Esophagus squamous epithelium (tissue), 4 donors: ENCODE measurements around the gene NEK7.

ENCODE experiments used
- CTCF ChIP-seq, 6 experiments: fragments of 450-650 bp in 4 of 6; fragments of 200-600 bp in 2 of 6; sonication (generic) in 2 of 6; IDR thresholded peaks; one replicate each; pipeline ENCODE4 v1.5.1; 2016 to 2019; ENCODE audit warnings: antibody characterized with exemption in 6 of 6, mild to moderate bottlenecking in 4 of 6, moderate library complexity in 4 of 6
- POLR2A ChIP-seq, 4 donors: fragments of 450-650 bp; IDR thresholded peaks; one replicate each; pipeline ENCODE4 v1.6.1; 2017; ENCODE audit warnings: antibody characterized with exemption in 4 of 4, mild to moderate bottlenecking in 4 of 4, moderate library complexity in 3 of 4

GRCh38 chr1:198151688-198152087, 5.1 kb upstream of the NEK7 start:
- TF ChIP-seq CTCF (IDR thresholded peaks at IDR 0.05) = no peak
- TF ChIP-seq POLR2A (IDR thresholded peaks at IDR 0.05) = no peak
